SJCRH30 (cell line): ENCODE measurements around the gene SMIM1. TPM values are rescaled to one million over a fixed set of nuclear protein-coding genes. Genes with fewer than 3 reads are reported as not detected.
"Not testable (repeated sequence)": the region's sequence is repeated elsewhere in the genome, so short reads cannot be mapped to it uniquely, and the experiment has no call there.

Source experiments
- DNase-seq, 2 experiments: peaks; one replicate each; pipeline ENCODE4 v3.0.0-alpha.2; 2015 to 2020
- H3K27ac ChIP-seq: fragments of 250-450 bp; sonication (Bioruptor Pico); 2 replicates; pipeline ENCODE4 v1.5.1; 2020; ENCODE audit warnings: mild to moderate bottlenecking, moderate library complexity
- H3K27me3 ChIP-seq: fragments of 250-450 bp; sonication (Bioruptor Pico); 2 replicates; pipeline ENCODE4 v1.5.1; 2020; ENCODE audit warnings: mild to moderate bottlenecking, moderate library complexity
- H3K36me3 ChIP-seq: fragments of 250-450 bp; sonication (Bioruptor Pico); 2 replicates; pipeline ENCODE4 v1.5.1; 2020; ENCODE audit warnings: mild to moderate bottlenecking, moderate library complexity
- H3K4me1 ChIP-seq: fragments of 250-450 bp; sonication (Bioruptor Pico); 2 replicates; pipeline ENCODE4 v1.5.1; 2020; ENCODE audit warnings: mild to moderate bottlenecking, moderate library complexity
- H3K4me3 ChIP-seq: fragments of 250-450 bp; sonication (Bioruptor Pico); 2 replicates; pipeline ENCODE4 v1.5.1; 2020; ENCODE audit warnings: mild to moderate bottlenecking, moderate library complexity
- H3K9me3 ChIP-seq: fragments of 250-450 bp; sonication (Bioruptor Pico); replicated peaks from 2 replicates; pipeline ENCODE4 v1.5.1; 2020; ENCODE audit warnings: mild to moderate bottlenecking, moderate library complexity
- total RNA-seq: library from RNA; depleted of rRNA; stranded (reverse); fragments of >200 nt; shearing (Covaris generic); gene quantifications from 2 replicates; pipeline ENCODE4 v1.2.3, GENCODE V29; 2014; rRNA removed

Gene SMIM1
- not detected in 2 replicates for total RNA-seq

- DNase-seq = no peak
- Histone ChIP-seq H3K4me1 (peaks cover 33% of the 10 kb centered on the region), H3K27me3 (peaks cover 7% of the 10 kb centered on the region), H3K36me3 (no peaks in the 10 kb centered on the region), H3K27ac (no peak within 1 kb of the TSS), H3K4me3 (no peak within 1 kb of the TSS), H3K9me3 (no peaks in the 10 kb centered on the region)
Observed at GRCh38 chr1:3772715-3773571, at the start of gene SMIM1. Gene SMIM1 (plus strand): TSS chr1:3772749. CDS start chr1:3775374, 2,625 bp downstream.

GRCh38 chr1:3722846-3723245 is 49.7 kb upstream of the SMIM1 start:
- DNase-seq = no peak
- Histone ChIP-seq H3K4me1 (no peaks in the 10 kb centered on the region), H3K36me3 (no peaks in the 10 kb centered on the region), H3K27me3 (no peaks in the 10 kb centered on the region), H3K4me3 (no peak overlapping the region), H3K27ac (no peak overlapping the region), H3K9me3 (no peaks in the 10 kb centered on the region)

GRCh38 chr1:3724416-3725030 is 48.0 kb upstream of the SMIM1 start:
- not testable (repeated sequence) for H3K9me3 ChIP-seq, H3K27ac ChIP-seq, H3K4me1 ChIP-seq, H3K4me3 ChIP-seq, H3K36me3 ChIP-seq, H3K27me3 ChIP-seq
- peak; percentile 81 to 90 for DNase-seq

GRCh38 chr1:3725366-3725765 is 47.2 kb upstream of the SMIM1 start:
- Histone ChIP-seq H3K4me1 (no peaks in the 10 kb centered on the region), H3K9me3 (no peaks in the 10 kb centered on the region), H3K27ac (no peak overlapping the region), H3K36me3 (no peaks in the 10 kb centered on the region), H3K27me3 (no peaks in the 10 kb centered on the region), H3K4me3 (no peak overlapping the region)
- DNase-seq = no peak

GRCh38 chr1:3727042-3727824 is 45.3 kb upstream of the SMIM1 start:
- H3K36me3 ChIP-seq = no peaks in the 10 kb centered on the region
- no peaks in the 10 kb centered on the region for H3K4me1 ChIP-seq
- no peaks in the 10 kb centered on the region for H3K9me3 ChIP-seq
- H3K27ac ChIP-seq = no peak overlapping the region
- no peak overlapping the region for H3K4me3 ChIP-seq
- DNase-seq = no peak
- H3K27me3 ChIP-seq = no peaks in the 10 kb centered on the region

GRCh38 chr1:3727825-3728776 is 44.4 kb upstream of the SMIM1 start:
- H3K27me3 ChIP-seq = no peaks in the 10 kb centered on the region

GRCh38 chr1:3729594-3730542 is 42.7 kb upstream of the SMIM1 start:
- no peaks in the 10 kb centered on the region for H3K9me3 ChIP-seq
- no peak for DNase-seq
- H3K4me1 ChIP-seq = peaks cover 3% of the 10 kb centered on the region

More at GRCh38 chr1:3727825-3728776, 44.4 kb upstream of the SMIM1 start:
- Histone ChIP-seq H3K9me3 (no peaks in the 10 kb centered on the region), H3K4me3 (no peak overlapping the region), H3K36me3 (no peaks in the 10 kb centered on the region), H3K27ac (no peak overlapping the region), H3K4me1 (no peaks in the 10 kb centered on the region)
- no peak for DNase-seq

GRCh38 chr1:3730543-3731247 is 41.9 kb upstream of the SMIM1 start:
- no peak overlapping the region for H3K4me3 ChIP-seq
- no peak for DNase-seq
- no peaks in the 10 kb centered on the region for H3K9me3 ChIP-seq
- no peaks in the 10 kb centered on the region for H3K27me3 ChIP-seq
- H3K27ac ChIP-seq = no peak overlapping the region
- peaks cover 12% of the 10 kb centered on the region for H3K4me1 ChIP-seq
- no peaks in the 10 kb centered on the region for H3K36me3 ChIP-seq

More at GRCh38 chr1:3729594-3730542, 42.7 kb upstream of the SMIM1 start:
- no peaks in the 10 kb centered on the region for H3K27me3 ChIP-seq
- H3K4me3 ChIP-seq = no peak overlapping the region
- H3K36me3 ChIP-seq = no peaks in the 10 kb centered on the region
- H3K27ac ChIP-seq = no peak overlapping the region

GRCh38 chr1:3731583-3732433 is 40.7 kb upstream of the SMIM1 start:
- no peak for DNase-seq
- Histone ChIP-seq H3K27ac (no peak overlapping the region), H3K4me1 (peaks cover 20% of the 10 kb centered on the region), H3K36me3 (no peaks in the 10 kb centered on the region), H3K4me3 (no peak overlapping the region), H3K27me3 (no peaks in the 10 kb centered on the region), H3K9me3 (no peaks in the 10 kb centered on the region)

GRCh38 chr1:3732434-3733093 is 40.0 kb upstream of the SMIM1 start:
- DNase-seq = no peak
- no peaks in the 10 kb centered on the region for H3K27me3 ChIP-seq

GRCh38 chr1:3733094-3733882 is 39.3 kb upstream of the SMIM1 start:
- H3K27me3 ChIP-seq = no peaks in the 10 kb centered on the region
- no peak overlapping the region for H3K4me3 ChIP-seq
- peaks cover 5% of the 10 kb centered on the region; the same call in 1 of the 2 replicates for H3K36me3 ChIP-seq
- DNase-seq = no peak
- H3K4me1 ChIP-seq = peaks cover 20% of the 10 kb centered on the region
- H3K27ac ChIP-seq = no peak overlapping the region
- H3K9me3 ChIP-seq = no peaks in the 10 kb centered on the region

More at GRCh38 chr1:3732434-3733093, 40.0 kb upstream of the SMIM1 start:
- Histone ChIP-seq H3K27ac (no peak overlapping the region), H3K4me3 (no peak overlapping the region), H3K4me1 (peaks cover 20% of the 10 kb centered on the region), H3K9me3 (no peaks in the 10 kb centered on the region), H3K36me3 (no peaks in the 10 kb centered on the region)
